ENCODE results near the gene CORO1C.

Gene CORO1C

DNA sequence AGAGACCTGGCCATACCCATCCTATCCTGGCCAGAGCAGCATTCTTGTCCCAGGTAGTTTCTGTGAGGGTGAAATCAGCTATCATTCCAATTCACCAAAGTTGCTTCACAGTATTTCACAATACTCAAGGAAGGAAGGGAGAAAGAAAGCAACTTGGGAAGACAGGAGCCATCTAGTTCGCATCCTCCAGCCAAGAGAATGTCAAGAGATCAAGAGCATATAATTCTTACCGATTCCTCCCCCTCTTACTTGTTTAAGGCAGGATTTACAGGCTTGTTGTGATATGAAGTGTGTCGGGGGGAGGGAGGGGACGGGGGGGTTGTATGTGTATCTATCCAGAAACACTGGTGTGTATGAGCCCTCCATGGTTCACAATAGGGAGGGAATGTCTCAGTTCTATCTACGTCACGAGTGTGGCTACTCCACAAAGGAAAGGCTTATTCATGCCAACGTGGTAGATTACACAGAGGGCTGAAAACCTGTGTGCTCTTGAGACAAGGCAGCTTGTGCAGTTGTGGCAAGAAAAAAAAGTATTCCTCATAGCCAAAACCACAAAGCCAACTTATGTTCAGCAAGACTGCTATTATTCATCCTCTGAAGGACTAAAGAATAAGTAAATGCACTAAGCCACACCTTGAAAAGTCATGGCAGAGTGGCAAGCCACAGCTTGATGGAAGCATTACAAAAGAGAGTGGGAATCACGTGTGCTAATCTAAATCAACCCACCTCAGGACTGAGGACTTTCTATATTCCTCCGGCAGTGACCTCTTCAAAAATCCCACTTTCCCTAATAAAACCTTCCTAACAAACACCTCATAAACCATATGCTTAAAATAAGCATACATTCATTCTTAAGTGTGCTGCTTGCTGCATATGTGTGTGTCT is 35.0 kb downstream of the CORO1C start:
- DNase-seq = peak; percentile 24

GRCh38 chr12:108694812-108695278 is 36.5 kb downstream of the CORO1C start:
- peak; percentile 10 for DNase-seq

DNA sequence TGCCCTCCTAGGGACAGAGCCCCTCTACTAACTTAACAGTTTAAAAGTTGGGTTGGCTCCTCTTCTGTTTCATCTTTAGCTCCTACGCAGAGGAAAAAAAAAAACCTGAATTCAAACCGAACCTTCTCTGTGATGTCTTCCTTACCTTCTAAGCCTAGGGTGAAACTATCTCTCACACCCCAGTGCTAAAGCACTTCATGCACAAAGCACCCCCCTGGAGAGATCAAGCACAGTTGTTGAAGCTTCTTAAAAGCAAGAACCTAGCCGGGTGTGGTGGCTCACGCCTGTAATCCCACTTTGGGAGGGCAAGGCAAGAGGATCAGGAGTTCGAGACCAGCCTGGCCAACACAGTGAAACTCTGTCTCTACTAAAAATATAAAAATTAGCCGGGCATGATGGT is 37.6 kb downstream of the CORO1C start:
- no peak for DNase-seq

DNA sequence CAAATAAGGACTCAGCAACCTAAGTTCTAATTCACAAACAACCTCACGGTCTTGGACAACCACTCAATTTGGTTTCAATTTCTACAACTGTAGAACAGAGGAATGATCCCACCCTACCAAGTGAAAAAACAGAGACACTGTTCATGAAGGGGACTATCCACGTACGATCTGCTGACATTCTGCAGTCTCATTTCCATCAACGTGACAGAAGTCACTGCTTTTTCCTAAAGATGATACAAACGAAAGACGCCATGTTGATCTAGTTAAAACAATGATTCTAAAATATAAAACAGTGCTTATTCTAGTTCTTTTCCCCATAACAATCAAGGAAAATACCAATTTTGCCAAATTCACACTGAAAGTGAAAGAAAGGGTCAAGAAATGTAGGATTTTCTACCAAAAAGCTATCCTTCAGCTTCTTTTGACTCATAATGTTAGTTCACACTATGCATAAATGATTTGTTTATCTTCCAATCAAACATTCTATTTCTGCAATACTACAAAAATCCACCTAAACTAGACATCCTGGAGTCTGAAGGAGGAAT is 38.1 kb downstream of the CORO1C start:
- no peak for DNase-seq

DNA sequence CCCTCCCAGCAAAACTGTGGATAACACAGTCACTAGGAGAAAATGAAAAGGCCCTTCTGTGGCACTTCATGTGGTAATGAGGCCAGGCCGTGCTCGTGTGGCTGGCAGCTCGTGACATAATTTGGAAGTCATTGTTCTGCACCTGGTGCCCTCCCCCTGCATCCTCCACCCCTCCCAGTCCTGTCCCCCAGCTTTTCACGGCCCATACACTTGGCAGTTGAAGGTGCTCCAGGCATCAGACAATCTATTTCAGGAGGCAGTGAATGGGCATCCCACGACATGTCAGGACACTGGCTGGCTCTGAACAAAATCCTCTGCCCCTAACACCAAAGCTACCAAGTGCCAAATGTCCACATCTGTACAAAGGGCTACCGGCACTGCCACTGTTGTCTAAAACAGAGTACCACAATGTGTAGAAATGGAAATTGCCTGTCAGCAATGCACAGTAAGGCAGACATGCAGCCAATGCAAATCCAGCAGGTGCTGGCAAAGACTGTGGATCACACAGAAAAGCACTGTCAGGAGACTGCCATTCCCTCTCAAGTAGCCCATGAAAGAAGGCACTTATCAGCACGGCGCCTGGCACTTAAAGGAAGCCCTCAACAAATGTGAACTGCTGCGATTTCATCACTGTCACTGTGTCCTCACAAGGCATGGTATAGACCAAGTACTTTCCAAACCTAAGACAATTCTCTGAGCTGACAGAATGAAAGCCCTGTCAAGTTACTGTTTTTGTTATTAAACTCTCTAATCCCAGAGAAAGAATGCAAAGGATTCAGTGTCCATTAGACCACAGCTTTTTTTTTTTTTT is 39.1 kb downstream of the CORO1C start:
- no peak for DNase-seq

DNA sequence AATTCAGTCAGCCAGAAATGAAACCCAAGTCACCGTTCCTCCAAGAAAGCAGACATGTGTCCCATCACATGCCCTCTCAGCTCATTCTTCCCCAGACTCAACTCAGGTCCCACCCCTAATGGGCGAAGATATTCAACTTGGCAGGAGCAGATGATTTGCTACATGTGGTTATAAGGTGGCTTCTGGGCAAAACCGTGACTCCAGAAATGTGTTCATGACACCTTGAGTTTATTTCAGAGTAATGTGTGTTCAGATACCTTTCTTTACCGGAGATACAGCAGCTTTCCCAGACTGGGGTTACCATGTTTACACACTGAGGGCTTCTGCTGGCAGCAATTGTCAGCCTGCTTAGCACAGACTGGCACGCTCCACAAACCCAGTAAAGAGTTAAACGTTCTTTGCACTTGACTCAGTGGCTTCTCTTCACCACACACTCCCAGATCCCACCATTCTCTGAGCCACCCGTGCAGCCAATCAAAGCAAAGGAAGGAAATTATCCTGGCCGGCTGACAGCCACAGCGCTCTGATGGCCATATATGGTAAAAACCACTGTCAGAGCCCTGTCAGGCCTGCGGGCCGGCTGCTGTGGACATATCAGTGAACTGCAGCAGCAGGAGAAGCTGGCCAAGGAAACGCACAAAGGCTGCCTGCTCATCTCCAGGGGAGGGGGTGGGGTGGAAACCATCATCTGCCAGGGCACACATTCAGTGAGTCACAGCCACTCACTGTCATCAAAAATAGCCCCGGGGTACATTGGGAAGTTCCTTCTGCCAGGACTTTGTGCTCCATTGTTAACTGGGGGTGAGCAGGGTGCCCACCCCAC is 39.9 kb downstream of the CORO1C start:
- DNase-seq = peak; percentile 79

- DNase-seq = no peak
Measured at GRCh38 chr12:108690542-108691174, 40.7 kb downstream of the CORO1C start.

GRCh38 chr12:108690191-108690518 is 41.2 kb downstream of the CORO1C start:
- no peak for DNase-seq

DNA sequence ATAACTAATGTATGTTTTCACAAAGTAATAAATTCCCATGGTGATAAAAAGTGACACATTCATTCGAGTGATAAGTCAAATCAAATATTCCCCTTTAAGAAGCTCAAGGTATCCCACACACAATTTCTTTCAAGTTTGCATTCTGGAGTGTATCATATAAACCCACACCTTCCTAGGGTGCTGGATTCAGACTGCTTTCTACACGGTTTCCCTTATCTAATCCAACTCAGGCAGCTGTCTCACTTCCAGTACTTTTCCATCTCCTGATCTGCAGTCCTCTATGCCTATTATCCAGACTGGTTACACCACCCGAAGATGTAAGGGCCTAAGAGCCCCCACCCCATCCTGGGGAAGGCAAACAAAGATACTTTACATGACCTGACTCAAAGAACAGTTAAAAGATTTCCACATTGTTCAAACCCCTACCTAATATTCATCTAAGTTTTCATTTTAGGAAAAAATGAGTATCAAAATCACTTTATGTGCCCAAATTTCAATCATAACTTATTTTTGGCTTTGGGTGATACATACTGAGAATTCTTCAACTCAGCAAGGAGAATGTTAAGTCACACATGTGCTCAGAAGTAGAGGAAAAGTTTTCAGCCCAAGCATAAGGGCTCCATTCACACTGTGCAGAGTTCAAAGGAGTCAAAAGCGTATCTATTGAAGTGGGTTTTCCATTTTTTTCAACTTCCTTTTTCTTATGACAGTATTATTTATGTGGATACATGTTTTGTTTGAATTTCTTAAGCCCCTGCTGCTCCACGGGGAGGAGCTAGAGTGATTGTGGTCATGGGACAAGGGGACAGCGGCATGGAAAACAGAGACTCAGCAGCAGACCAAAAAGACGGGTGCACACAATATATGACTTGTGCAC is 41.8 kb downstream of the CORO1C start:
- DNase-seq = peak; percentile 41

GRCh38 chr12:108686780-108687179 is 44.5 kb downstream of the CORO1C start:
- no peak for DNase-seq

DNA sequence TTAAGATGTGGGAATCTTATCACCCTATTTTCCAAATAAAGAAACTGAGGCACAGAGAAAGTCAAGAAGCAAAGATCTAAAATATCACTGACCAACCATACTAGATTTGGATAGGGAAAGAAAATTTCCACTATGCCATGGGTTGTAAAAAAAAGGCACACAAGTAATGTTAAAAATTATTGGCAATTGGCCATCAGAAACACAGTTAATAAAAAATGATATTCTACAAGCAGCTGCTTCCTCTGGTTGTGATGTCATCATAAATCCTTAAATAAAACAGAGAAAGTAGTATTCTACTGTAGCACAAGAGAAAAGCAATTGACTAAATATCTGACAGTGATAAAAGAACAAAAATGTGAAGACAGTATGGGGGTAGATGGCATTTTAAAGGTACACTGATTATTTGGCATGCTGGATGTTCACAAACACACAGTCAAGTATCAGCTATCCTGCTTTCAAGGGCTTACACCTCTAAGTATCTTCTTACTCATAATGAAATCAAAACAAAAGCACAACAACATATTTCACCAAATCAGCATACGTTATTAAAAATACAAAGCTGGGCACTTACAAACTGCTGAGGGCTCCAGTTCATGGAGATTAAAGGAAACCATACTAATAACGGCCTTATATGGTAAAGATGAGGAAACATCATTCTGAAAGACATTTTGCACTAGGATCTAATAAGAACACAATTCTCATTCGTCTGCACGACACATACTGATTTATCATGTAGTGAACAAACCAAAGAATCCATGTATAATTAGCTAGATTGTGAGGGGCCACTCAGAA is 45.7 kb downstream of the CORO1C start:
- no peak for DNase-seq

GRCh38 chr12:108683906-108684556 is 47.3 kb downstream of the CORO1C start:
- no peak for DNase-seq

- DNase-seq = no peak
Measured at GRCh38 chr12:108681317-108681716, 50.0 kb downstream of the CORO1C start.

- no peak for DNase-seq
Measured at GRCh38 chr12:108679106-108679681, 52.1 kb downstream of the CORO1C start.

DNA sequence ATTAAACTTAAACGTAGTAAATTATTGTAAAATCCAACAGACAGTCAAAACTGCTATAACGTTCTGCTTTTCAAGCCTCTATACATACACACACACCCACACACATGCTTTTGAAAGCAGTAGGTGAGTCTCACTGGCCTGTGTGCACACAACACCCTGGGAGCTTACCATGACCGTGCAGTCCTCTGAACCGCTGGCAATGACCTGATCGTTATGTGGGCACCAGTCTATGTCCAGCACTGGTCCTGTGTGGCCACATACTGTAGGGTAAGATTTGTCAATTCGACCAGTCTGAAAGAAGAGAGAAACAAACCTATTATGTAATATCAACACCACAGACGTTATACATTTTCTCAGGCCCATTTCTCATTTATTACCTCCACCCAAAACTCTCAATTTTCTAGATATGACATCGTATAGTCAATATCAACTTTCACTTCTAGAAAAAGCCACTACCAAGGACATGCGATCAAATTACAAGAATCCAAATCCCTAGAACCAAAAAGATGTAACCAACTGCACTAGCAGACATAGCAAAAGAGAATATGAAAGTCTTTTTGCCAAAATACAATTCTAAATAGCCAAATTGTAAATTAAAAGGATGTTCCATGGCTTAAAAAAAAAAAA is 53.1 kb downstream of the CORO1C start:
- DNase-seq = no peak

DNA sequence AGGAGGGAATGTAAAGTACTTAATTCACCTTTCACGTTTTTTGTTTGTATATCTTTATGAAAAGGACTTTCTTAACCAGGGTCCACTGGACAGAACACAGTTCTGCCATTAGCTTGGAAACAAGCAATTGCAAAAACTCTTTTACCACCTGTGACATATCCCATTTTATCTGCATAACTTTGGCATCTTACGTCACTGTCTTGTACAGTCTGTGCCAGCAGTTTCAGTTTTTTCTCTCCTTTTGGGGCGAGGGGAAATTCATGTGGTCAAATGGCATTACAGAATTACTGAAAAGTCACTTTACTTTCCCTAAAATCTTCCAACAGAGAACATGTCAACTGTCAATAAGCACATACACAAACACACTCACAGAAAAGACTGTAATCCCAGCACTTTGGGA is 53.9 kb downstream of the CORO1C start:
- DNase-seq = no peak

DNA sequence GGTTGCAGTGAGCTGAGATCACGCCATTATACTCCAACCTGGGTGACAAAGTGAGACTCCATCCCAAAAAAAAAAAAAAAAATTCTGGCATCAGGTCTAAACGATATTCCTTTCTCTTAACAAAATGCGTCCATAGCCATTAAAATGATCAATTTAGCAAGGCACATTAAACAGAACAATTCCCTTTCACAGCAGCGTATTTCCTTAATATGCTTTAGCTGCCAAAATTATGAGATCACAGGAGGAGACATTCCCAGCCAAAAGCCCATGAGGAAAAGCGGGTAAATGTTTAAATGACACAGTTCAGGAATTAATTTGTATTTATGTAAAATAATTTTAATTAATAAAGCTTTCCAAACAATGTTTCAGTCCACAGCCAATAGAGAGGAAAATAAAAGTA is 54.6 kb downstream of the CORO1C start:
- DNase-seq = no peak

- DNase-seq = no peak
Measured at GRCh38 chr12:108675792-108676191, 55.5 kb downstream of the CORO1C start.

- DNase-seq = no peak
Measured at GRCh38 chr12:108672054-108672453, 59.3 kb downstream of the CORO1C start.

All from activated naive CD4-positive, alpha-beta T cell treated with Interleukin-2 at 50 U/mL for 16 hours (primary cell).